GM21825 (cell line): ENCODE measurements around the gene PRMT7.

Source experiments
- ATAC-seq: cut with Tn5 transposase; IDR thresholded peaks from one replicate; pipeline ENCODE4 v1.9.1; 2021; ENCODE audit warnings: mild to moderate bottlenecking, moderate library complexity; ENCODE audit not compliant: unreplicated experiment

The PRMT7 gene

DNA sequence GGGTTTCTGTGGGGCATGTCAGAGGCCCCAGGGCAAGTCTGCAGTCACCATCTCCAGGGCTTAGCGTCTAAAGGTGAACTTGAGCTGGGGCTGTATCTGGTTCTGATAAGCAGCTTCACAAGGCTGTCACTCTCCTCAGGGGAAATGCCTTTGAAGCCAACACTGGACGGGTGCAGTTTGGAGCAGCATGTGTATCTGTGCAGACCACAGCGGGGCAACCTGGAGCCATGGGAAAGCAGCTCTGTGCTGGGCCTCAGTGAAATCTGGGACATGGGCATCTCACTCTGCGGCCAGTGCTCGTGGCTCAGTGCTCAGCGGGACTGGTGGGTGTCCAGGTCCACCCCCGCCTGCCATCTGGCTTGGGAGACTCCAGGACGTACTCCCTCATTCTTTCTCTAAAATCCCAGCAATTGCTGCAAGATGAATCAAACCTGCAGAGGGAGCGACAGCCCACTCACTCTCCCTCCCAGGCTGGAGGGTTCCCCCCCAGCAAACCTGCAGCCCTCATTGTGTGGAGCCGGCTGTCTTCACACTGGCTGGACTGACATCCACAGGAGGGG lies 63.5 kb downstream of the PRMT7 start:
- ATAC-seq, result no peak

DNA sequence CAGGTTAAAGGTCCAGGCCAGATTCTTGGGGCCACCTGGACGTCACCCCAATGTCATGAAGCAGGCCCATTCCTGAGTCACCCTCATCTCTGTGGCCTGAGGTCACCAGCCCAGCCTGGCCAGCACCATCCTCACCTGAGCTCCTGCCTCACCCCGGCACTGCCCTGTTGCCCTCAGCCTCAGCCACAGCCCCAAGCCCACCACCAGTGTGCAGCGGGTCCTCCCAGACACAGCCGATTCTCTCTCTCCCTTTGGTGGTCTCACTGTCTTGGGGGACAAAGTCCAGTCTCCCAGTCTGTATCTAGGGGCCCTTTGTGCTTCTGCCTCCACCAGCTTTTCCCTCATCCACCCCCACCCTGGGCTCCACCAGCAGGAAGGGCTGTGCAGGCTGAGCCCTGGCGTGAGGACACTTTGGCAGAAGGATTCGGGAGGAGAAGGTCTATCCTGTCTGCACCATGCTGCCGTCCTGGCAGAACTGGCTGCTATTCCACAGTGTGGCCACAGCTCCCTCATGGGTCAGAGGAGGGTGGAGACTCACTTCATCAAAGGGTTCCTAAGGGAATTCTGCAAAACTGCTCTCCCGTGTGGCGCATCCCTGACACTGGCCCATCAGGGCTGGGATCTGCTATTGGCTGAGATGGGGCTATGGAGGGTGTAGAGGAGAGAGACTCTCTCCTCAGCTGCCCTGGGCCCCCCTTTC lies 64.3 kb downstream of the PRMT7 start:
- no peak for ATAC-seq

DNA sequence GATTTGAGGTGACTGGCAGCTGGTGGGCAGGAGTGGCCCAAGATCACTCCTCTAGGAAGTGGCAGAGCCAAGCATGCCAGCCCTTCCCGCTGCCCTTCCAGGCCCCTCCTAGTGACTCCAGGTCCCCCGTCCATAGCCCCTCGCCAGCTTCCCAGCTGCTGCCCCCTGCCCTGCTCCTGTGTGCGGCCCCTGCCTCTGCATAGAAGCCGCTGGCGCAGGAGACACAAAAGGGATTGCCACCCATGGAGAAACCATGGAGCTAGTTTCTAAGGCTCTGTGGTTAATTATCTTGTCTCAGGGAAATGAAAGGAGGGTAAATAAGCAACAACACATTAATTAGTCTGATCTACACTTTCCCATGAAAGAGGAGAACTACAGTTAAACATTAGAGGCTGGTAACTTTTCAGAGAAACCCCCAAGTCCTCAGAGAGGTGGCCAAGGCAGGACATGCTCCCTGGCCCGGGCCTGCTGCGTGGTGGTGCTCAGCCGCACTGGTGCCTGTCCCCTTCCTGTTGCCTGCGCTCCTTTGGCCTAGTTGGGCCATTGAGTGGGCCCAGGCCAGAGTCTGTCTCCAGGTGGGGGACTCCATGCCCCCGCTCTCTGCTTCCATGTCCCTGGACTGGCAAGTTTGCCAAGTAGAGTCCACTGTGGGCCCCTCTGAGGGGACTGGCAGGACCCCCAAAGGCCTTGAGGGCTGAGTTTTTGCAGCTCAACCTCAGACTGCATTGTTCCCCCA lies 65.2 kb downstream of the PRMT7 start:
- ATAC-seq, result no peak

DNA sequence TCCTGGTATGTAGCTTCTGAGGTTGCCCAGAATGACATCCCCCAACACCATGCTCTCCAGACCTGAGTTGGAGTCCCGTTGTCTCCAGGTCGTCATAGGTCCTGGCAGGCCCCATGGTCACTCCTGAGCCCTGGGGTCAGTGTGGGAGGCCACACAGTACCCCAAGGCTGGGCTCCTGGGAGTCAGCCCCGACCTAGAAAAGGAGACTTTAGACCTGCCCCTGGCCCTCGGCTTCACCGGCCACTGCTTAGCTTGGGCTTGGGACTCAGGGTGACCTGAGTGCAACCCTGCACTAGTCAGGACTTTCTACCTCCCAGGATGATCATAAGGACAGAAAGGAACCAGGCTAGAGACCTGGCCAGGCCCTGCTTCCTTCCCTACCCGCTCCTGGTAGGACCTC lies 65.8 kb downstream of the PRMT7 start:
- ATAC-seq, result no peak

DNA sequence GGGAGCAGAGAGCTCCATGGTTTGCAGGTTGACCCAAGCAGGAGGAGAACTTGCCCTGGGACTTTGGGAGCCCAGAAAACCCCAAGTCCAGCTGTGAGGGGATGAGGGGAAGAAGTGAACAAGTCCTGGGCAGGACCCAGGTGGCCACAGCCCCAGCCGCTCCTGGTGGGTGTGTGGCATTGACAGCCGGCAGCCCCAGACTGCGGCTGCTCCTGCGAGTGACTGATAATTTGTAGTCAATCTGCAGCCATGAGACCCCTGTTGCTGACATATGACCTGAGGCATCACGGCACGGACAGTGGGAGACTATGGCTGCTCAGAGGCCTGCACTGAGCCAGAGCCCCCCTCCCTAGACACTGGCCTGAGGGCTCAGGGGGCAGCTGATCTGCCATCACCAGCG lies 66.4 kb downstream of the PRMT7 start:
- ATAC-seq, result no peak

DNA sequence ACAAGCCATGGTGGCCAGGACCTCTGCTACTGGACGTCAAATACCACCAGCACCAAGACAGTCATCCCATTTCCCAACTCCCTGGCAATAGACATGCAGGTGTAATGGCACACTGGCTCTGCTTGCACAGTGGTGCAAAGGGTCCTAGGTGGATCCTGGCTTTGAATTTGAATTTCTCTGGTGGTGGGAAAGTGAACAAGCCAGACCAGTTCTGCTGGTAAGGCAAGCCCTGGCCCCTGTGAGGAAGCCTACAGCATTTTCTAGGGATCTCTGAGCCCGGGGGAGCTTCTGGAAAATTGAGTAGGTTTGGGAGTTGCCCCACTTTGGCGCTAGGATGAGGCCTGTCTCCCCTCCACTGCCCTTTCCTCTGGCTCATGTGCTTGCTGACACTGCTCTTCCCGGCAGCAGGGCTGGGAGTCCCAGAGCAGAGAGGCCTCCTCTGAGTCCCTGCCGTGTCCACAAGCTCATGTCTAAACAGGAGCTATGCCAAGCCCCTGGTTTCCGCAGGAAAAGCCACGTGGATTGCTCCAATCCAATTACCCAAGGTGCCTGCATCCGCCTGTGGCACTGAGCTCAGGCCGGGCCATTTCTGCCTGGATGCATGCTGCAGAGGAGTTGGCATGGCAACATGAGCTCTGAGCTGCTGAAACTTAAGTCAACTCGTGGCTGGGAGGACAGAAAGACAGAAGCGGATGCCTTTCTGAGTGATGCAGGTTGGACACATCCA lies 67.0 kb downstream of the PRMT7 start:
- ATAC-seq, result no peak

DNA sequence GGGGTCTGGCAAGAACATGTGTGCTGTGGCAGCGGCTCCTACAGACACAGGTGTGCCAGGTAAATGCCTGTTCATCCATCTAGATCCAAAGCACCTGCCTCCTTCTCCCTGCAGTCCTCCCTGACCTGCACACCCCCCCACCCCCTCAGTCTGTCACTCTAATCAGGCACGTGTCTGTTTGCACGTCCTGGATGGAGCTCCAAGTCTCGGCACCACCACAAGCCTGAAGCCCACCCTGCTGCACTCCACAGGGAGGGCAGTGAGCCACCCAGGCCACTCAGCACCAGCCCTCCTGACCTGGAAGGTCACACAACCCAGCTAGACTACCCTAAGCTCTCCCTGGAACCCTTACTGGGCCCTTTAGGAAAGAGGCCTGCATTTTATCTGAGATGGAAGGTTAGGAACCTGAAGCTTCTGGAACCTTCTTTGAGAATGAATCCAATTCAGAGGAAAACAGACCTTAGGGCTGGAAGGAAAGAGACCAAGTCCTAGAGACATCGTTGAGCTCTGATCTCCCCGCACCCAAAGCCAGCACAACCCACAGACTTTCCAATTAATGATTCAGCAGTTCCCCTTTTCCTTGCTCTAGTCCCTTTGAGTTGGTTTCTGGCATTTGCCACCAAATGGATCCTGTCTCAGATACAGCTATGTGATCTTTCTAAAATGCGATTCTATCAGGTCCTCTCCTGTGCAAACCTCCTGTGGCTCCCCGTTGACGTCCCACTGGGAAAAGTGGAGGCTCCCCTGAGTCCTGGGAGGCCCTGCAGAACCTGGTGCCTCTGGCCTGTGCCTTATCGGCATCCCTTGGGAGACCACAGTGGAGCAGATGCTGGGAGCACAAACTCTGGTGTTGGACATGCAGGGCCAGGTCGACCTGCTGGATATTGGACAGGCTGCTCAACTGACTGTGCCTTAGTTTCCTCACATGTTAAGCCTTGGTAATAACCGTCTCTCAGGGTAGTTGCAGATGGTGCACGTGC lies 67.9 kb downstream of the PRMT7 start:
- no peak for ATAC-seq

DNA sequence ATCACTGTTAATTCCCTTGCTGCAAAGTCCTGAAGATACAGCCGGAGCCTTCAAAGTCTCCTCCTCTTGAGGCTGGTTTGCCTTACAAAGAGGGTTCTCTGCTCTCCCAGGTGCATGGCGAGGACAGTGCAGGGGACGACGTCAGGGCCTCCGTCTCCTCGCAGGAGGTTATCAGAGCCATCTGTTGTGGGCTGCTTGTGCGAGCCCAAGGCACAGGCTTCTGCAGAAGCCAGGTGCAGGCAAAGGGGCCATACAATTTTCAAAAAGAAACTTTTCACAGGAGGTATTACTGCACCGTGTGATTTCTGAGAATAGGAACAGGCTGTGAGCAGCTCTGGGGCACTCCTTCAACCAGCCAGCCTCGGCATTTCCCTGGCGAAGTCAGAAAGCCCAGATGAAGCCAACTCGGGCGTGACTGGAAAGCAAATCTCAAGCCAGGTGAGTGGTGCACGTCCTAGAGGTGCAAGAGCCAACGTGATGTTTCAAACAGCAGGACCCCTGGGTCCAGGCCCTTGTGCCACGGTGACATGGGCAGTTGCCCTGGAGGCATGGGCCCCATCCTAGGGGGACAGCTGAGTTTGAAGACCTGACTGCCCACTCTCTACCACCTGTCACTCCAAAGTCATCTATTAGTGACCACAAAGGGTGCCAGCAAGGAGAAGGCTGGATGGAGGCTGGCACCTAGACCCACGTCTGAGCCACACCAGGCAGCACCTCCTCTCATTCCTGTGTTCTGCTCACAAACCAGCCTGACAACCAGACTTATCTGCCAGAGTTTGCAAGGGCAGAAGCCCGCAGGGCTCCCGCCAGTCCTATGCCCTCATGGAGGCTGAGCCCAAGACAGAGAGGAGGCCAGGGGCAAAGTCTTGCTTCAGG lies 68.9 kb downstream of the PRMT7 start:
- no peak for ATAC-seq

DNA sequence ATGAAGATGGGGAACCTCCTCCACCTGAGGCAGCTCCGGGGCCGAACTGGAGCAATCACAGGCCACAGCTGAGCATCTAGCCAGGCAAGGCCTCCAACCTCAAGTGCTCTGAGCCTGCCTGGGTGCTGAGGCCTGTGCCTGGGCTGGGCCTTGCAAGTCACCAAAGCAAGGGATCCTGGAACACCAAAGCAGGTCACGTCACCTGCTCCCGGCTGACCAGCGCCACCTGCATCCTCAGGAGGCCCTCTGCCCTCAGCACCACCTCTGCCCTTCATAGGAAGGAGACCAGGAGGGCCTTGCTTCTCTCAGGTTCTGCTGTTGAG lies 69.5 kb downstream of the PRMT7 start:
- no peak for ATAC-seq

DNA sequence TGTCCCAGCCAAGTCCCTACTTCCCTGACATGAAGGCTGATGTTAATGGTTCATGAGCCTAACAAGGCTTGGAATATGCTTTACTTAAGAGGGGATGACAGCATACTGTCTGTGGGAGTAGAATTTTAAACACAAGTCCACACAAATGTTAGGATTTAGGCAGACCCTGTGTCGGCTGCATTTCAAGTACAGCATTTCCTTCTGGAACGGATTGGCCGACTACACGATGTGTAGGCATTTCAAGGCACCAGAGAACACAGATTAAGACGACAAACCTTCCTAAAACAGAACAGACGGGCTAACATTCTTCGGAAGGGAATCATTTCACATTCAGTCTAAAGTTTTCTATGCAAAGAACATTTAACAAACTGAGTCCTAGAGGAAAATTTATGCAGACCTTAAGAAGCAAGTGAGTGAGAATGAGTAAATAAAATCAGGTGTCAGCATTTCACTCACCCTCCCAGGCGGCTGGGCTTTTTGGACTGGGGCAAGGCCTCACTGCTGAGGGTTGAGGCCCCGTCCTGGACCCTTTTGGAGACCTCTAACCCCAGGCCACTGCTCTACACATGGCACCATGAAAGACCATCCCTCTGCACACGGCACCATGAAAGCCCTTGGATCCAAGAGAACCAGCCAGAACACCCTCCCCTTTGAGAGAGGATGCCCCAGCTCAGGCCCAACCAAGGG lies 70.0 kb downstream of the PRMT7 start:
- ATAC-seq, result no peak

DNA sequence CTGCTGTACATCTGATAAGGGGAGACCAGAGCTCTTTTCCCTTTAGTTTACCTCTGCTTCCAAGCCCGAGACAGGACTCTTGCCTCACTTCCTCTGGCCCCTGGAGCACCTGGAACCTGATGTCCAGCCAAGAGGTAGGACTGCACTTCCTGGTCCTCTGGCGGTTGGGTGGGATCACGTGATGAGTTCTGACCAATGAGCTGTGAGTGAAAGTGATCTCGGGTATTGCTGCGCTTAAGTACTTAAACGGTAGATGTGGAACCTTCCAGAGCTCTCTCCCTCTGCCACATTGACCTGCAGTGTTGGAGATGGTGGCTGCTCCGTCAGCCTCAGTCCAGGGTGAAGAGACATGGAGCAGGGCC lies 70.5 kb downstream of the PRMT7 start:
- ATAC-seq, result no peak

DNA sequence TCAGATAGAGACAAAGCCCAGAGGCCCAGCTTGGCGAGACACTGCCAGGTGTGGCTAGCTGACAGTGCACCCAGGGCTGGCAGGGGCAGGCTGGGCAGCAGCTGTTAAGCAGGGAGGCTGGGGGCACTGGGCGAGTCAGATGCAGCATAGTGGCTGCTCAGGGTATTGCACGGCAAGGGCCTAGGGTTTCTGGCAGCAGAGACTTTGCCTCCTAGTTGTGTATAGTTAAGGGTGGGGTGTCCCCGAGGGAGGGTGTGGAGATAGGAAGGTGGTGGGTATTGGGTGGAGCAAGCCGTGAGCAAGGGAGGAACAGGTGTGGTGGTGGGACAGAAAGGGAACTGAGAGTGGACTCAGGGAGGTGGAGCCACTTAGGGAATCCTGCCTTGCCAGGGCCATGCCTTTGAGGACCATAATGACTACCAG lies 71.5 kb downstream of the PRMT7 start:
- ATAC-seq, result no peak

DNA sequence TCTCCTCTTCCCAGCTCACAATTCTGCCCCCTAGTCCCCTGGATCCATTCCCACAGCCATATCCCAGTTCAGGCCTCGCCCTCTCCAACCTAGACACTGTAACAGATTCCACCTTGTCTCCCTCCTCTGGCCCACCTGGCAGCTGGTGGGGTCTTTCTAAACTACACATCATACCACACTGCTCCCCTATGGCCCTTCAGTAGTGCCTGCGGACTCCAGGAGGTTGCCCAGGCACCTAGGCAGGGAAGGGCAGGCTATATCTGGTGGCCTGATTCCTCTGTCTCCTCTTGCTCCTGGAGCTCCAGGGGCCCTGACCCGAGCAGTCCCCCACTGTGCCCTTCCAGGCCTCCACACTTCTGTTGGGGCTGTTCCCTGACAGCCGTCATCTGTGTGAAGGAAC lies 73.0 kb downstream of the PRMT7 start:
- ATAC-seq, result no peak

DNA sequence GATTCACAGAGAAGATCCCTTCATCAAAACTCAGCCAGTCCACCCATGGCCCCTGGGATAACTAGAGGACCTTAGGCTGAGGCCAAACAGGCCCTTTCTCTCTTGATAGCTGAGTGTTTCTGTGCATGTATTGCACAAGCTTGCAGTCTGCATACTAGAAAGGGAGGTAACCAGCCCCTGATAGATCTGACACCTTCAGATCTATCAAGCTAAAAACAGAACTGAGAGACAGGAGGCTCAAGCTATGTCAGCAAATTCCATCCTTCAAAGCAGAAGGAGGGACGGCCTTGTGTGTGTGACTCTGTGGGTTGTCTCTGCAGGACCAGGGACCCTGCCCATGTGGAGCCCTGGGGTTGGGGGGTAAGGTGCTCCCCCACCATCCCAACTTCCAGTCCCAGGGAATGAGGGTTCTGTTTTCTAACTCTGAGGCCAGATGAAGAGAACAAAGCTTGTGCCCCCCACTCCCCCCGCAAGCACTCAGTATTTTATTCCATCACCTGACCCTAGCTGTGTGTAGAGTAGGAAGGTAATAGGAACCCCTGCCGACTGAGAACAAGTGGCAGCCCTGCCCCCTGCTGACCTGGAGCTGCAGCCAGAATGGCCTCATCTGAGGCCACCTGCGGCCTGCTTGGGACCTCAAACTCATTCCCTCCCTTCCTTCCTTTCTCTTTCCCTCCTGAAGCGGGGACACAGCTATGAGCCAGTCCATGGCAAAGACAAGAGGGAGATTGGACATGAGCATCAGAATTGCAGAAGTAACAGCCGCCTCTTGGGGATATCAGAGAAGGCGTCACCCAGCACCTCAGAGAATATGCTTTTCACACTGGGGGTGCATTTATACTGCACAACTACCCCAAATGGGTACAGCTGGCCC lies 73.7 kb downstream of the PRMT7 start:
- ATAC-seq, result no peak

DNA sequence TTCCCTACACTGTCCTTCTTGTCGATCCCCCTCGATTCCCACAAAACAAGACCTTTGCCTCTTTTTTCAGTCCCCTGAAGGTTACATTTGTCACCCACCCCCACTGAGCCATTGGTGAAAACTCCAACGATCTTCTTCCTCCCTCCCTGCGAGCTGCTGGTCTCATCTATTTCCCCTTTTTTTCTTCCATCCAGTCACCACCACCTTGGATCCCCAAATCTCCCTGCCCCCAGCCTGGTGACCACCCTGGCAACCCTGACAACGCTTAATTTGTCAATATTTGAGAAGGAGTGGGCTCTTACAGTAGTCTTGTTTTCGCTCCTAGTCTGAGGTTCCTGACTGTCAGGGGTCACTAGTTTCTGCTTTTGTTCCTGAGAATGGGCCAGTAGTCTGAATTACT lies 74.6 kb downstream of the PRMT7 start:
- no peak for ATAC-seq

DNA sequence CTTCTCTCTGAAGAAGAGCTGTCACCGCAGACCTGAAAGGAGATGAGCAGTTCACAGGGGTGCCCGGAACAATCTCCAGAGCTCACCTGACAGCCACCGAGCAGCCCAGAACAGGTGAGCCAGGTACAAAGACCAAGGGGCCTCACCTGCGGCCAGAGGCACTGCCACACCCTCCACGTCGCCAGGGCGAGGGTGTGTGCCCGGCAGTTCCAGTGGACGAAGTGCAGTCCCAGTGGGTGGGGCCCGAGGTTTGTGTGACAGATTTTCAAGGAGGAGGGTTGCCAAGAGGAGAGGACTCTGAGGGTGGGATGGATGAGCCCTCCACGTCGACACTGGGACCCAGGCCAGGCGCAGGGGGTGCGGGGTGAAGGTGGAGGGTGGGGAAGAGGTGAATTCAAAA lies 75.8 kb downstream of the PRMT7 start:
- ATAC-seq, result no peak

DNA sequence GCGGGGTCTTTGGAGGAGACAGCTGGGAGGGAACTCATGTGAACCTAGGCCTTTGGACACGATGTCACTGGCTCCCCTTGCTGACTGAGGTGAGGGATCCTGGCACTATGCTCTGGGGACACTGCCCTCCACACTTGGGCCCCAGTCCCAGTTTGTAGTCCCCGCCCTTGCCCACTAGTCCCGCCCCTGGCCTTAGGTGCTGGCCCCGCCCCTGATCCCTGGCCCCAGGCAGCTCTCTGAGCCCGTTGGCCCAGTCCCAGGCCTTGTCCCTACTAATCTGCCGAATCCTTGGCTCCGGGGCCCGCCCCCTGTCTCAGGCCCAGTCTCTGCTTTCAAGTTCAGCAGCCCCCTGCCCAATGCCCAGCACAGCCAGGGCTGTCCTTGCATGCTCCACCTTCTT lies 76.5 kb downstream of the PRMT7 start:
- ATAC-seq, result no peak

DNA sequence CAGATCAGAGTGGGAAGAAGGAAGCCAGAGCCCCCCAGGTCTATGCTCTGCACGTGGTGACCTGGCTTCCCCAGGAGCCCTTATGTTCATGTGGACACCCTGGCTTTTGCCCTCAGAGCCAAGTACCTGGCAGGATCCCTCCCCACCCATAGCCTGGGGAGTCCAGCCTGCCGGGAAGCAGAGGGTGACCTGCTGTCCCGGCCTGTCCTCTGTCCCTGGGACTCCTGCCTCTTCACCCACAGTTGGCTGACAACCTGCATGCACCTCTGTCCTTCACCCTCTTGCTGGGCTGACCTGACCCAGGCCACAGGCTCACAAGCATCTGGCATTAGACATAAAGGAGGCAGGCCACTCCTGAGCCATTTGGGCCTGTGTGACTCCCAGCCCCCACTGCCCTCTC lies 77.3 kb downstream of the PRMT7 start:
- no peak for ATAC-seq
